ENCODE measurements around the gene NXNL1. TPM values are rescaled to one million over a fixed set of nuclear protein-coding genes. Genes with fewer than 3 reads are reported as not detected.

NXNL1 gene
- total and polyA plus RNA-seq, 4 donors, result not detected

DNA sequence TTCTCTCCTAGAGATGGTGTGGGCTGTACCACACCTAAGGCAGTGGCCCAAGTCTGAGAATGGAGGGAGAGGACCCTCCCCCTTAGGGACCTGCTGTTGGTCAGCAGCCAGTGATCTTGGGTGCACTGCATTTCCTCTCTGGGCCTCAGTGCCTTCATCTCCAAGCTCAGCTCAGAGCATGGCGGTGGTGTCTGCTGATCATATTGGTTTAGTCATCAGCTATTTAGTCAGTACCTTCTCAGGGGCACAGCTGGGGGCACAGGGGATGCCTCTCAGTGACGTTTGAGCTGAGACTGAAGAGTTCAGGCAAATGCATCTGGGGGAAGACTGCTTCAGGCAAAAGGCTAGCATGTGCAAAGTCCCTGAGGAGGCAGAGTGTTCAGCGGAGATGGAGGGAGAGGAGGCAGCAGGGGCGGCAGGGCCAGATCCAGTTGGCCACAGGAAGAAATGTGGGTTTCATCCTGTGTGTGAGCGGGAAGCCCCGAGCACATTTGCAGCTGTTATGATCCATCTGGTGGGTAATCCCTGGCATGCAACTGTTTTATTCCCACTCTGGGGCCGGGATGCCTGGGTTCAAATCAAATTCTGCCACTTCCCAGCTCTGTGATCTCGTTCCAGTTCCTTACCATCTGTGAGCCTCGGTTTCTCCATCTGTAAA is 35.0 kb upstream of the NXNL1 start:
- TF ChIP-seq, protein P1, sequence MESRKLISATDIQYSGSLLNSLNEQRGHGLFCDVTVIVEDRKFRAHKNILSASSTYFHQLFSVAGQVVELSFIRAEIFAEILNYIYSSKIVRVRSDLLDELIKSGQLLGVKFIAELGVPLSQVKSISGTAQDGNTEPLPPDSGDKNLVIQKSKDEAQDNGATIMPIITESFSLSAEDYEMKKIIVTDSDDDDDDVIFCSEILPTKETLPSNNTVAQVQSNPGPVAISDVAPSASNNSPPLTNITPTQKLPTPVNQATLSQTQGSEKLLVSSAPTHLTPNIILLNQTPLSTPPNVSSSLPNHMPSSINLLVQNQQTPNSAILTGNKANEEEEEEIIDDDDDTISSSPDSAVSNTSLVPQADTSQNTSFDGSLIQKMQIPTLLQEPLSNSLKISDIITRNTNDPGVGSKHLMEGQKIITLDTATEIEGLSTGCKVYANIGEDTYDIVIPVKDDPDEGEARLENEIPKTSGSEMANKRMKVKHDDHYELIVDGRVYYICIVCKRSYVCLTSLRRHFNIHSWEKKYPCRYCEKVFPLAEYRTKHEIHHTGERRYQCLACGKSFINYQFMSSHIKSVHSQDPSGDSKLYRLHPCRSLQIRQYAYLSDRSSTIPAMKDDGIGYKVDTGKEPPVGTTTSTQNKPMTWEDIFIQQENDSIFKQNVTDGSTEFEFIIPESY (IDR thresholded peaks at IDR 0.05), result no peak
- TF ChIP-seq YY1 (IDR thresholded peaks at IDR 0.05) (no peak), RXRA (IDR thresholded peaks at IDR 0.05) (no peak), NR2F2 (IDR thresholded peaks at IDR 0.05) (no peak), FOXA2 (IDR thresholded peaks at IDR 0.05) (no peak), TAF1 (conservative IDR thresholded peaks at IDR 0.05) (no peak), EGR1 (IDR thresholded peaks at IDR 0.05; ENCODE audit: low read depth in 2 of 2) (no peak), HNF4A (conservative IDR thresholded peaks at IDR 0.05) (no peak), RAD21 (IDR thresholded peaks at IDR 0.05) (no peak)
- TF ChIP-seq, protein P2, sequence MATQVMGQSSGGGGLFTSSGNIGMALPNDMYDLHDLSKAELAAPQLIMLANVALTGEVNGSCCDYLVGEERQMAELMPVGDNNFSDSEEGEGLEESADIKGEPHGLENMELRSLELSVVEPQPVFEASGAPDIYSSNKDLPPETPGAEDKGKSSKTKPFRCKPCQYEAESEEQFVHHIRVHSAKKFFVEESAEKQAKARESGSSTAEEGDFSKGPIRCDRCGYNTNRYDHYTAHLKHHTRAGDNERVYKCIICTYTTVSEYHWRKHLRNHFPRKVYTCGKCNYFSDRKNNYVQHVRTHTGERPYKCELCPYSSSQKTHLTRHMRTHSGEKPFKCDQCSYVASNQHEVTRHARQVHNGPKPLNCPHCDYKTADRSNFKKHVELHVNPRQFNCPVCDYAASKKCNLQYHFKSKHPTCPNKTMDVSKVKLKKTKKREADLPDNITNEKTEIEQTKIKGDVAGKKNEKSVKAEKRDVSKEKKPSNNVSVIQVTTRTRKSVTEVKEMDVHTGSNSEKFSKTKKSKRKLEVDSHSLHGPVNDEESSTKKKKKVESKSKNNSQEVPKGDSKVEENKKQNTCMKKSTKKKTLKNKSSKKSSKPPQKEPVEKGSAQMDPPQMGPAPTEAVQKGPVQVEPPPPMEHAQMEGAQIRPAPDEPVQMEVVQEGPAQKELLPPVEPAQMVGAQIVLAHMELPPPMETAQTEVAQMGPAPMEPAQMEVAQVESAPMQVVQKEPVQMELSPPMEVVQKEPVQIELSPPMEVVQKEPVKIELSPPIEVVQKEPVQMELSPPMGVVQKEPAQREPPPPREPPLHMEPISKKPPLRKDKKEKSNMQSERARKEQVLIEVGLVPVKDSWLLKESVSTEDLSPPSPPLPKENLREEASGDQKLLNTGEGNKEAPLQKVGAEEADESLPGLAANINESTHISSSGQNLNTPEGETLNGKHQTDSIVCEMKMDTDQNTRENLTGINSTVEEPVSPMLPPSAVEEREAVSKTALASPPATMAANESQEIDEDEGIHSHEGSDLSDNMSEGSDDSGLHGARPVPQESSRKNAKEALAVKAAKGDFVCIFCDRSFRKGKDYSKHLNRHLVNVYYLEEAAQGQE (IDR thresholded peaks at IDR 0.05), result no peak
- TF ChIP-seq, protein P3, sequence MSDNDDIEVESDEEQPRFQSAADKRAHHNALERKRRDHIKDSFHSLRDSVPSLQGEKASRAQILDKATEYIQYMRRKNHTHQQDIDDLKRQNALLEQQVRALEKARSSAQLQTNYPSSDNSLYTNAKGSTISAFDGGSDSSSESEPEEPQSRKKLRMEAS (IDR thresholded peaks at IDR 0.05), result no peak
- Histone ChIP-seq H3K36me3 (ENCODE audit: control insufficient read depth in 4 of 4, insufficient read depth in 3 of 4, low read depth in 1 of 4, low read length in 3 of 4) (peaks cover 0 to 2% (median 0%) of the 10 kb centered on the region in 4 donors), H3K27me3 (ENCODE audit: control insufficient read depth in 4 of 4, insufficient read depth in 4 of 4, low read length in 3 of 4) (no peaks in the 10 kb centered on the region), H3K4me1 (ENCODE audit: control insufficient read depth in 4 of 4, insufficient read depth in 4 of 4, low read length in 3 of 4) (peaks cover 0 to 2% (median 0%) of the 10 kb centered on the region in 4 donors), H3K9ac (ENCODE audit: low read depth in 1 of 2, low read length in 2 of 2) (no peak overlapping the region), H3K4me3 (ENCODE audit: low read depth in 1 of 3, low read length in 3 of 3) (no peak overlapping the region), H3K27ac (ENCODE audit: low read depth in 1 of 2, low read length in 2 of 2) (no peak overlapping the region), H3K9me3 (ENCODE audit: control insufficient read depth in 4 of 4, low read length in 3 of 4) (no peaks in the 10 kb centered on the region)
- DNase-seq (ENCODE audit: low spot score), result no peak
- WGBS, result 74% methylated on average over 9 of the region's 9 CpGs

DNA sequence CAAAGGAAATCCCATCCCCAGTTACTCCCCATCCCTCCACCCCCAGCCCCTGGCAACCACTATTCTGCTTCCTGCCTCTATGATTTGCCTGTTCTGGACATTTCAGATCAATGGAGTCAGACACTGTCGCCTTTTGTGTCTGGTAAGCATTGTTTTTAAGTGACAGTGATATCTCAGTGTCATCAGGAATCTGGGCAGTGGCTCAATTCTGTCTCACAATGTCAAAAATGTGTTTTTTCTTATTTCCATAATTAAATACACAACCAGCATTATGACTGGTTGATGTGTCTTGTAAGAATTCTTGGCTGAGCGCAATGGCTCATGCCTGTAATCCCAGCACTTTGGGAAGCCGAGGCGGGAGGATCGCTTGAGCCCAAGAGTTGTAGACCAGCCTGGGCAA is 30.6 kb upstream of the NXNL1 start:
- Histone ChIP-seq H3K4me1 (ENCODE audit: control insufficient read depth in 4 of 4, insufficient read depth in 4 of 4, low read length in 3 of 4) (peaks cover 0 to 5% (median 2%) of the 10 kb centered on the region in 4 donors), H3K4me3 (ENCODE audit: low read depth in 1 of 3, low read length in 3 of 3) (no peak overlapping the region), H3K27me3 (ENCODE audit: control insufficient read depth in 4 of 4, insufficient read depth in 4 of 4, low read length in 3 of 4) (no peaks in the 10 kb centered on the region), H3K9ac (ENCODE audit: low read depth in 1 of 2, low read length in 2 of 2) (no peak overlapping the region), H3K36me3 (ENCODE audit: control insufficient read depth in 4 of 4, insufficient read depth in 3 of 4, low read depth in 1 of 4, low read length in 3 of 4) (no peaks in the 10 kb centered on the region), H3K9me3 (ENCODE audit: control insufficient read depth in 4 of 4, low read length in 3 of 4) (no peaks in the 10 kb centered on the region), H3K27ac (ENCODE audit: low read depth in 1 of 2, low read length in 2 of 2) (no peak overlapping the region)
- DNase-seq (ENCODE audit: low spot score), result no peak
- TF ChIP-seq YY1 (IDR thresholded peaks at IDR 0.05) (no peak), SP1 (IDR thresholded peaks at IDR 0.05) (no peak), HNF4A (conservative IDR thresholded peaks at IDR 0.05) (no peak), NR2F2 (IDR thresholded peaks at IDR 0.05) (no peak), RXRA (IDR thresholded peaks at IDR 0.05) (no peak), CTCF (IDR thresholded peaks at IDR 0.05; ENCODE audit: low read depth, low read length, missing input control) (no peak), JUND (IDR thresholded peaks at IDR 0.05) (no peak), FOXA1 (IDR thresholded peaks at IDR 0.05) (no peak), GABPA (IDR thresholded peaks at IDR 0.05 in 1 of 2, conservative IDR thresholded peaks at IDR 0.05 in 1 of 2) (no peak), FOXA2 (IDR thresholded peaks at IDR 0.05) (no peak), EGR1 (IDR thresholded peaks at IDR 0.05; ENCODE audit: low read depth in 2 of 2) (no peak), RAD21 (IDR thresholded peaks at IDR 0.05) (no peak), TAF1 (conservative IDR thresholded peaks at IDR 0.05) (no peak)
- TF ChIP-seq, protein P3 (IDR thresholded peaks at IDR 0.05), result no peak
- TF ChIP-seq, protein P2 (IDR thresholded peaks at IDR 0.05), result no peak
- TF ChIP-seq, protein P1 (IDR thresholded peaks at IDR 0.05), result no peak
- WGBS, result 91% methylated on average over 5 of the region's 5 CpGs
